ENCODE data around the gene TUBAL3. TPM values are rescaled to one million over a fixed set of nuclear protein-coding genes. Genes with fewer than 3 reads are reported as not detected.

Gene TUBAL3
- total RNA-seq, 2 experiments from 2014 or later: not detected

GRCh38 chr10:5445006-5445405, 40.4 kb upstream of the TUBAL3 start:
- intact Hi-C loops (cut with DNase I, micrococcal nuclease): loop anchor here (5.0 to 10.0 kb wide), 4 partner anchors 107 to 610 kb away; partner anchors contain the start of genes GDI2 (in 1 of the 2) and TASOR2 (in 1 of the 2)
- ATAC-seq (no peak), DNase-seq (no peak)
- Mint-ChIP-seq H3K4me1 (peaks cover 53% of the 10 kb centered on the region), H3K4me3 (no peak overlapping the region), H3K36me3 (ENCODE audit: low read depth) (peaks cover 4% of the 10 kb centered on the region), H3K27ac (no peak overlapping the region), H3K9me3 (ENCODE audit: low read depth) (no peaks in the 10 kb centered on the region), H3K27me3 (no peaks in the 10 kb centered on the region)
- POLR2A ChIA-PET: no interaction called here
- CTCF ChIA-PET: interaction anchor here (0.7 to 11.0 kb wide), 7 partner anchors 10 to 509 kb away, joined by 3 to 178 read pairs (median 5); no protein-coding TSS in a partner anchor

- POLR2A ChIA-PET: no interaction called here
- Mint-ChIP-seq H3K4me3 (no peak overlapping the region), H3K27ac (no peak overlapping the region), H3K9me3 (ENCODE audit: low read depth) (no peaks in the 10 kb centered on the region), H3K27me3 (no peaks in the 10 kb centered on the region), H3K36me3 (ENCODE audit: low read depth) (peaks cover 4% of the 10 kb centered on the region), H3K4me1 (peaks cover 43% of the 10 kb centered on the region)
- CTCF ChIA-PET: interaction anchor here (0.7 to 11.0 kb wide), 14 partner anchors 8 to 593 kb away, joined by 3 to 178 read pairs (median 6); no protein-coding TSS in a partner anchor
- peak; percentile 24 for ATAC-seq
- no peak for DNase-seq
- intact Hi-C loops (cut with DNase I, micrococcal nuclease): loop anchor here in 1 of 2 experiments (5.0 to 10.0 kb wide), 2 partner anchors 429 to 611 kb away; no protein-coding TSS in a partner anchor
These were observed 38.8 kb upstream of the TUBAL3 start for GRCh38 chr10:5443429-5443828.

DNA sequence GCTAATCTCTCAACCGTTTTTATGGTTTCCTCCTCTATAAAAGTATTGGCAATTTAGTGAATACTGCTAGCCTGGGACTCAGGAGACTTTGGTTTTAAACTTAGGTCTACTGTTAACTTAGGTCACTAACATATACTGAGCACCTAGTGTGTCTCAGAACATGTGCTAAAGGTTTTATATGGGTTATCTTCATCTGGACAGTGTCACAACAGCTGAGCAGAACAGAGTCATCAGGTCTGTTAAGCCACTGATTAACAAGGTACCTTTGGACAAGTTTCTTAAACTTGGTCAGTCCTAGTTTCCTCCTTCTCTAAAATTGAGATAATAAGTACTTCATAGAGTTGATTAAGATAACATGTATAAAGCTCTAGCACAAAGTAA, 38.4 kb upstream of the TUBAL3 start:
- H3K36me3 Mint-ChIP-seq (ENCODE audit: low read depth): peaks cover 4% of the 10 kb centered on the region
- ATAC-seq (no peak), DNase-seq (no peak)
- H3K27ac Mint-ChIP-seq: no peak overlapping the region
- no peaks in the 10 kb centered on the region for H3K27me3 Mint-ChIP-seq
- H3K4me3 Mint-ChIP-seq: no peak overlapping the region
- intact Hi-C loops (cut with DNase I, micrococcal nuclease): loop anchor here (1.0 to 10.0 kb wide), 3 partner anchors 180 to 612 kb away; no protein-coding TSS in a partner anchor
- POLR2A ChIA-PET: no interaction called here
- CTCF ChIA-PET: interaction anchor here (0.8 to 11.0 kb wide), 14 partner anchors 9 to 628 kb away, joined by 3 to 178 read pairs (median 6); no protein-coding TSS in a partner anchor
- no peaks in the 10 kb centered on the region for H3K9me3 Mint-ChIP-seq (ENCODE audit: low read depth)
- peaks cover 42% of the 10 kb centered on the region for H3K4me1 Mint-ChIP-seq

DNA sequence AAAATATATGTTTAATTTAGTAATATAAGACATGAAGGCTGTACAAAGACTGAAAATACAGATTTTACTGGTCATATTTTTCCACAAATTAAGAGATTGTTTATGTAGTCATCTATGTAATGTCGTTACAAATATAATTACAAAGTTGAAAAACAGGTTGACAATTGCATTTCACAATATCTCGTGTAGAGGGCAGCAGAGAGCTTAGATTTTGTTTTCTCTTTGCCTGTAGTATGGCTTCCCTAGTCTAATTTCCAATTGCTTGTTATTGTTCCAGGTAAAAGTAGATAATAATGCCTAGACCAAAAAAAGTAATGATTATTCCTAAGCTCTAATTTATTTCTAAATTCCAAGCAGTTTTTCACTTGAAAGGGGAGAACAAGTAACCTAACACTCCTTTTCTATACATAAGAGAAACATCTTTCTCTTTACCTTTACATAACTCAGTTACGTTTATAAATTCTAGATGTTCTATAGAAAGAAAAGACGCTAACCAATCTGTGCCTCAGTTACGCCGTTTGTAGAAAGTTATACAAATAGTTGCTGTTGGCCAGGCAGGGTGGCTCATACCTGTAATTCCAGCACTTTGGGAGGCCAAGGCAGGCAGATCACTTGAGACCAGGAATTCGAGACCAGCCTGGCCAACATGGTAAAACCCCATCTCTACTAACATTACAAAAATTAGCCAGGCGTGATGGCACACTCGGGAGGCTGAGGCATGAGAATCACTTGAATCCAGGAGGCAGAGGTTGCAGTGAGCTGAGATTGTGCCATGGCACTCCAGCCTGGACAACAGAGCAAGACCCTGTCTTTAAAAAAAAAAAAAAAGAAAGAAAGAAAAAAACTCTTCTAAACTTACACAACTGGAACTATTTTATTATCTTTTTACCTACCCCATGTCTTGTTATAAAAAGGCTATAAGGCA, 37.7 kb upstream of the TUBAL3 start:
- Mint-ChIP-seq H3K36me3 (ENCODE audit: low read depth) (peaks cover 4% of the 10 kb centered on the region), H3K4me1 (peaks cover 37% of the 10 kb centered on the region), H3K9me3 (ENCODE audit: low read depth) (no peaks in the 10 kb centered on the region), H3K27me3 (no peaks in the 10 kb centered on the region), H3K4me3 (no peak overlapping the region), H3K27ac (no peak overlapping the region)
- CTCF ChIA-PET: interaction anchor here (0.8 to 11.0 kb wide), 20 partner anchors 9 to 638 kb away, joined by 3 to 178 read pairs (median 5); no protein-coding TSS in a partner anchor
- DNase-seq: peak; percentile 25
- intact Hi-C loops (cut with DNase I, micrococcal nuclease): loop anchor here (1.0 to 10.0 kb wide), 3 partner anchors 181 to 612 kb away; no protein-coding TSS in a partner anchor
- POLR2A ChIA-PET: no interaction called here
- ATAC-seq: no peak

DNA sequence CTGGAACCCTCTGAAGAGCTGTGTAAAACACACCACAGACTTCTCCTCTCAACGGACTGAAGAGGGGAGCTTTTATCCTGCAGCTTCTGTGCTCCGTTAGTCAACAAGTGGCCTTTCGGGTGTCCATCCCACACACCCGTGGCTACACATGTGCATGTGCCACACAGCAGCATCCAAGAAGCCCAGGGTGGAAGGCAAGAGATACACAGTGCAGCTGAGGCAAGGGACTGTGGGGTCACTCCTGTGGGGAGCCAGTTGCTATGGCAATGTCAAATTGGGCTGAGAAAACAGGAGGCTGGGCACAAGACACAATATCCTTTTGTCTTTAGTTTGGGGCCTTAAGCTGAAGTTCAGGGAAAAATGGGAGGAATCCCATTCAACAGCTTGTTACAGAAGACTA, 36.5 kb upstream of the TUBAL3 start:
- Mint-ChIP-seq H3K36me3 (ENCODE audit: low read depth) (peaks cover 4% of the 10 kb centered on the region), H3K9me3 (ENCODE audit: low read depth) (no peaks in the 10 kb centered on the region), H3K4me3 (no peak overlapping the region), H3K27ac (no peak overlapping the region), H3K4me1 (peaks cover 26% of the 10 kb centered on the region), H3K27me3 (no peaks in the 10 kb centered on the region)
- POLR2A ChIA-PET: no interaction called here
- ATAC-seq (no peak), DNase-seq (no peak)
- CTCF ChIA-PET: interaction anchor here (1.4 to 11.0 kb wide), 10 partner anchors 7 to 637 kb away, joined by 3 to 178 read pairs (median 6); no protein-coding TSS in a partner anchor
- intact Hi-C loops (cut with DNase I, micrococcal nuclease): loop anchor here in 1 of 2 experiments (5.0 to 10.0 kb wide), 2 partner anchors 431 to 614 kb away; no protein-coding TSS in a partner anchor

GRCh38 chr10:5440206-5440605, 35.6 kb upstream of the TUBAL3 start:
- DNase-seq (no peak), ATAC-seq (no peak)
- peaks cover 4% of the 10 kb centered on the region for H3K36me3 Mint-ChIP-seq (ENCODE audit: low read depth)
- H3K4me1 Mint-ChIP-seq: peaks cover 25% of the 10 kb centered on the region
- ChIA-PET CTCF (interaction anchor here (0.6 to 11.0 kb wide), 4 partner anchors 6 to 189 kb away, joined by 3 to 178 read pairs (median 40); no protein-coding TSS in a partner anchor), POLR2A (no interaction called here)
- H3K27ac Mint-ChIP-seq: no peak overlapping the region
- no peak overlapping the region for H3K4me3 Mint-ChIP-seq
- intact Hi-C loops (cut with DNase I, micrococcal nuclease): loop anchor here in 1 of 2 experiments (5.0 to 10.0 kb wide), 2 partner anchors 432 to 615 kb away; no protein-coding TSS in a partner anchor
- no peaks in the 10 kb centered on the region for H3K27me3 Mint-ChIP-seq
- no peaks in the 10 kb centered on the region for H3K9me3 Mint-ChIP-seq (ENCODE audit: low read depth)

GRCh38 chr10:5435328-5435727, 30.7 kb upstream of the TUBAL3 start:
- CTCF ChIA-PET: interaction anchor here (0.6 to 4.6 kb wide), 11 partner anchors 9 to 586 kb away, joined by 3 to 65 read pairs (median 4); no protein-coding TSS in a partner anchor
- ATAC-seq (no peak), DNase-seq (no peak)
- intact Hi-C loops (cut with DNase I, micrococcal nuclease): no loop called here
- POLR2A ChIA-PET: no interaction called here
- H3K27me3 Mint-ChIP-seq: no peaks in the 10 kb centered on the region
- H3K9me3 Mint-ChIP-seq (ENCODE audit: low read depth): no peaks in the 10 kb centered on the region
- H3K36me3 Mint-ChIP-seq (ENCODE audit: low read depth): peaks cover 11% of the 10 kb centered on the region
- H3K27ac Mint-ChIP-seq: no peak overlapping the region
- peaks cover 13% of the 10 kb centered on the region for H3K4me1 Mint-ChIP-seq
- H3K4me3 Mint-ChIP-seq: no peak overlapping the region

DNA sequence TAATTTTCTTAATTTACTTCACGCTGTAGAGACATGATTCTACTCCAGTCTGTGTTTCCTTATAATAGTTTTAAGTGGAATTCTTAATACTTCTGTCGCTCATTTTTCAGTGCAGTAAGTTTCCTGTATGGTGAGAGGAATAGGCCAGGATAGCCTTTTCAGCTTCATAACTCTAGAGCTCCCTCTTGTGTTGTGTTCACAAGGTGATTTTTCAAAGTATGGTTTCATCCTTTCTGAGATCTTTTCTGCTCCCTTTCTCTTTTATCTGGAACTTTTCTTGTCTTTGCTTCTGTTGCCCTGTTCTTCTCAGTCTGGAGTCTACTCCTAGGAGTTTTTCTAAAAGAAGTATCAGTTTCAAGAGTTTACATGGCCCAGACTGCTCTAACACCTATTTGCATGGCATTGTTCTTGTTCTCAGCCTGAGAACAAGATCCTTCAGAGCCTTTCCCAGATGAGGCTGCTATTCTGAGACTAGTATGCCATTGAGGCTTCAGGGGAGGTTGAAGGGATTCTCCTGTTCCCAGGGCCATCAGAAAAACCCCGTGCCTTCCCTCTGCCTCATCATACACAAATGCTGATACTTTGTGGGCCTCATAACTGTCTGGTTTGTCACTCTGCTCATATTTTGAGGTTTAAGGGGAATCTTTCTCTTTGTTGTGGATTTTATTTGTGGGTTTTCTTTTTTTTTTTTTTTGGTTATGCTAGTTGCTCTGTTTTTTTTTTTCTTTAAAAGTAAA, 29.6 kb upstream of the TUBAL3 start:
- Mint-ChIP-seq H3K36me3 (ENCODE audit: low read depth) (peaks cover 14% of the 10 kb centered on the region), H3K4me1 (peaks cover 13% of the 10 kb centered on the region), H3K9me3 (ENCODE audit: low read depth) (no peaks in the 10 kb centered on the region), H3K27ac (no peak overlapping the region), H3K27me3 (no peaks in the 10 kb centered on the region), H3K4me3 (no peak overlapping the region)
- ChIA-PET POLR2A (interaction anchor here (0.6 kb wide), 1 partner anchor 246 kb away, joined by 3 read pairs; no protein-coding TSS in a partner anchor), CTCF (interaction anchor here (0.5 to 4.6 kb wide), 19 partner anchors 10 to 646 kb away, joined by 3 to 65 read pairs (median 3); partner anchors contain the start of gene TUBAL3)
- ATAC-seq (peak; percentile 57), DNase-seq (no peak)
- intact Hi-C loops (cut with DNase I, micrococcal nuclease): loop anchor here (1.0 to 5.0 kb wide), 3 partner anchors 142 to 617 kb away; no protein-coding TSS in a partner anchor

GRCh38 chr10:5433182-5433581, 28.6 kb upstream of the TUBAL3 start:
- Mint-ChIP-seq H3K9me3 (ENCODE audit: low read depth) (no peaks in the 10 kb centered on the region), H3K4me3 (no peak overlapping the region), H3K4me1 (peaks cover 12% of the 10 kb centered on the region), H3K27me3 (no peaks in the 10 kb centered on the region), H3K27ac (no peak overlapping the region), H3K36me3 (ENCODE audit: low read depth) (peaks cover 15% of the 10 kb centered on the region)
- ChIA-PET POLR2A (no interaction called here), CTCF (interaction anchor here (0.7 to 4.6 kb wide), 8 partner anchors 9 to 583 kb away, joined by 3 to 65 read pairs (median 8); partner anchors contain the start of gene TUBAL3)
- DNase-seq (no peak), ATAC-seq (no peak)
- intact Hi-C loops (cut with DNase I, micrococcal nuclease): loop anchor here in 1 of 2 experiments (5.0 kb wide), 2 partner anchors 141 to 616 kb away; no protein-coding TSS in a partner anchor

DNA sequence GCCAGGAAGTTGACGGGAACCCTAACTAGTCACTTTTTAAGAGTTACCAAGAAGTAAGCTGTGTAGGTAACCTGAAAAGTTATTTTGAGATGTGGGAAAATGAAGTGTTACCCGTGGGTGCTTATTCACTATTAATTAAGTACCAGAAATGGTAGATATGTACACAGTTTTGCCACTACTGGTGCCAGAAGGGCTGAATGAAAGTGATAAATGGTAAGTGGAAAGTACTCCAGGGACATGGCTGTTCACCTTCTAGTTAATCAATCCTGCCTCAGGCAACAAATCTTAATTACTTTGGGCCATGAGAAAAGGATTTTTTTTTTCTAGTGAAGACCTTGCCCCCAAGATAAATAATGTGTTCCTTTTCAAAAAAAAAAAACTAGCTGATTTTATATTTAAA, 23.5 kb upstream of the TUBAL3 start:
- peaks cover 23% of the 10 kb centered on the region for H3K36me3 Mint-ChIP-seq (ENCODE audit: low read depth)
- ChIA-PET POLR2A (no interaction called here), CTCF (interaction anchor here (0.6 to 2.0 kb wide), 3 partner anchors 9 to 195 kb away, joined by 3 to 9 read pairs (median 4); no protein-coding TSS in a partner anchor)
- DNase-seq (no peak), ATAC-seq (no peak)
- no peak overlapping the region for H3K27ac Mint-ChIP-seq
- no peak overlapping the region for H3K4me3 Mint-ChIP-seq
- H3K9me3 Mint-ChIP-seq (ENCODE audit: low read depth): no peaks in the 10 kb centered on the region
- H3K27me3 Mint-ChIP-seq: no peaks in the 10 kb centered on the region
- intact Hi-C loops (cut with DNase I, micrococcal nuclease): no loop called here
- H3K4me1 Mint-ChIP-seq: peaks cover 2% of the 10 kb centered on the region
